Type B pancreatic cell (in vitro differentiated cells): ENCODE data around the gene SPART. TPM values are rescaled to one million over a fixed set of nuclear protein-coding genes. Genes with fewer than 3 reads are reported as not detected.

Experiments used
- DNase-seq: peaks from one replicate; pipeline ENCODE4 v3.0.0; 2021; ENCODE audit warnings: mixed read lengths; ENCODE audit not compliant: unreplicated experiment; ENCODE audit errors: extremely low spot score
- H3K27ac Mint-ChIP-seq: 2 replicates; pipeline ENCODE4 v1.8.0; 2021; ENCODE audit warnings: mild to moderate bottlenecking, mixed read lengths
- H3K27me3 Mint-ChIP-seq: 2 replicates; pipeline ENCODE4 v1.8.0; 2021; ENCODE audit warnings: mixed read lengths
- H3K36me3 Mint-ChIP-seq: 2 replicates; pipeline ENCODE4 v1.8.0; 2021; ENCODE audit warnings: mixed read lengths
- H3K4me1 Mint-ChIP-seq: one replicate; pipeline ENCODE4 v1.8.0; 2021; ENCODE audit warnings: mixed read lengths; ENCODE audit not compliant: unreplicated experiment
- H3K4me3 Mint-ChIP-seq: 2 replicates; pipeline ENCODE4 v1.8.0; 2021; ENCODE audit warnings: mild to moderate bottlenecking, mixed read lengths
- H3K9me3 Mint-ChIP-seq: 2 replicates; pipeline ENCODE4 v1.8.0; 2021; ENCODE audit warnings: mixed read lengths
- CTCF ChIP-seq: fragments of 200-600 bp; sonication (generic); conservative IDR thresholded peaks from 2 replicates; pipeline ENCODE4 v1.5.0; 2021; ENCODE audit warnings: antibody characterized with exemption, mild to moderate bottlenecking
- total RNA-seq: library from RNA; stranded (reverse); gene quantifications from 2 replicates; pipeline ENCODE4 v1.2.1, GENCODE V29; 2021; ENCODE audit warnings: low replicate concordance

Gene SPART
- total RNA-seq, 1 donor from 2014 or later: 67.6 TPM

- no peak for TF ChIP-seq CTCF
- no peaks in the 10 kb centered on the region for H3K27me3 Mint-ChIP-seq
- H3K9me3 Mint-ChIP-seq: no peaks in the 10 kb centered on the region
These were observed 12.1 kb upstream of the SPART start for GRCh38 chr13:36358175-36358718.

GRCh38 chr13:36357692-36358091 is 11.5 kb upstream of the SPART start:
- H3K27ac Mint-ChIP-seq: no peak overlapping the region
- no peak overlapping the region for H3K4me3 Mint-ChIP-seq
- H3K4me1 Mint-ChIP-seq: peaks cover 5% of the 10 kb centered on the region
- no peak for DNase-seq
- H3K9me3 Mint-ChIP-seq: no peaks in the 10 kb centered on the region
- no peak for TF ChIP-seq CTCF
- no peaks in the 10 kb centered on the region for H3K27me3 Mint-ChIP-seq
- H3K36me3 Mint-ChIP-seq: no peaks in the 10 kb centered on the region

More at GRCh38 chr13:36358175-36358718, 12.1 kb upstream of the SPART start:
- no peaks in the 10 kb centered on the region for H3K36me3 Mint-ChIP-seq
- peaks cover 5% of the 10 kb centered on the region for H3K4me1 Mint-ChIP-seq
- no peak overlapping the region for H3K27ac Mint-ChIP-seq
- H3K4me3 Mint-ChIP-seq: no peak overlapping the region
- DNase-seq: no peak

DNA sequence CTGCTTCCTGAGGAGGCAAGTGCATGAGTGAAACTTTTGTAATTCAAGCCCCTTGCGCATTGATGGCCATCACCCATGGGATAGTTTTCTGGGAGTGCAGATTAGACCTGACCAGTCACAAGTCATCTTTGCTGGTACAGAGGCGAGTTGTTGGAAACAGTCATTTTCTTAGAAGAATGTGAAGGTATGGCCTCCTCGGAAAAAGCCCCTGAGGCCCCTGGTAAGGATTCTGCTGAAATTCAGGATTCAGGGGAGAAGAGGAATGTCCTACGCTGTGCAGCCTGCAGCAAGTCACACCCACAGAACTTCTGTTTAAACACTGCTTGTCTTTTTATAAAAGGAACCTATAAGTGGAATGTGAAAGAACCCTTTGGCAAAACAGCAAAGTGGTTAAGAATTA is 11.0 kb upstream of the SPART start:
- no peaks in the 10 kb centered on the region for H3K36me3 Mint-ChIP-seq
- no peaks in the 10 kb centered on the region for H3K9me3 Mint-ChIP-seq
- no peaks in the 10 kb centered on the region for H3K27me3 Mint-ChIP-seq
- no peak overlapping the region for H3K4me3 Mint-ChIP-seq
- no peak overlapping the region for H3K27ac Mint-ChIP-seq
- DNase-seq: no peak
- H3K4me1 Mint-ChIP-seq: peaks cover 5% of the 10 kb centered on the region
- no peak for TF ChIP-seq CTCF

DNA sequence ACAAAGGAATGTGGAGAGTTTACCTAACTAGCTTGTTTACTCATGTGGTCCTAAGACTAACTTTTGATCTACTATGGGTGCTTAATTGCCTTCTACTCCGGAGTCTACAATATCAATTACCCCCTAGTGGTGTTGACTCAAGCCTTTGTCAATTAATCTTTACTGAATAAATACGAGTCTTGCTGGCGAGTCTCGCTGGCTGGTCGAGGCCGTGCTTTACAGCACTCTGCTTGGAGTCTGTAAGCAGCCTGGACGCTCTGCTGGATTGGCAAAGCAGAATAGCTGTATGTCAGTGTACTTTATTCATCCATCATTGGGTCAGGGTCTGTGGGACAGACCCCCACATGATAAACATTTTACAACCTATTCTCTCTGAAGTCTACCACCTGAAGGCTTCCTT is 9.9 kb upstream of the SPART start:
- TF ChIP-seq CTCF: no peak
- Mint-ChIP-seq H3K36me3 (no peaks in the 10 kb centered on the region), H3K27me3 (no peaks in the 10 kb centered on the region), H3K9me3 (no peaks in the 10 kb centered on the region), H3K27ac (no peak overlapping the region), H3K4me1 (peaks cover 5% of the 10 kb centered on the region), H3K4me3 (no peak overlapping the region)
- no peak for DNase-seq

GRCh38 chr13:36355632-36356031 is 9.4 kb upstream of the SPART start:
- H3K27me3 Mint-ChIP-seq: no peaks in the 10 kb centered on the region
- no peak overlapping the region for H3K4me3 Mint-ChIP-seq
- DNase-seq: no peak
- TF ChIP-seq CTCF: no peak
- H3K27ac Mint-ChIP-seq: no peak overlapping the region
- H3K9me3 Mint-ChIP-seq: no peaks in the 10 kb centered on the region
- H3K36me3 Mint-ChIP-seq: no peaks in the 10 kb centered on the region
- H3K4me1 Mint-ChIP-seq: peaks cover 5% of the 10 kb centered on the region
